OCI-LY1 (cell line): ENCODE results near the gene NFKBIZ.

ENCODE experiments used
- H2AFZ ChIP-seq: fragments of 200-600 bp; sonication (generic), shearing (Covaris generic); 2 replicates; pipeline ENCODE4 v1.6.0; 2014; ENCODE audit warnings: antibody characterized with exemption, mild to moderate bottlenecking, low read length
- H3F3A ChIP-seq: fragments of 200-600 bp; sonication (generic), shearing (Covaris generic); 2 replicates; pipeline ENCODE4 v1.6.0; 2014; ENCODE audit warnings: mild to moderate bottlenecking, antibody characterized with exemption, low read length, moderate library complexity; ENCODE audit not compliant: insufficient read depth
- H3K27ac ChIP-seq: fragments of 200-600 bp; sonication (generic); 2 replicates; pipeline ENCODE4 v1.5.1; 2014; ENCODE audit warnings: low read length, mixed run types, mild to moderate bottlenecking, low read depth; ENCODE audit not compliant: poor library complexity, severe bottlenecking
- H3K27me3 ChIP-seq: fragments of 200-600 bp; sonication (generic); 2 replicates; pipeline ENCODE4 v1.6.0; 2014; ENCODE audit warnings: antibody characterized with exemption, mild to moderate bottlenecking, low read length, moderate library complexity; ENCODE audit not compliant: insufficient read depth
- H3K36me3 ChIP-seq: fragments of 200-600 bp; sonication (generic); 2 replicates; pipeline ENCODE4 v1.6.1; 2014; ENCODE audit warnings: mild to moderate bottlenecking, antibody characterized with exemption, low read length, moderate library complexity, mixed read lengths; ENCODE audit not compliant: insufficient read depth
- H3K4me1 ChIP-seq: fragments of 200-600 bp; sonication (generic); 2 replicates; pipeline ENCODE4 v1.5.1; 2014; ENCODE audit warnings: mild to moderate bottlenecking, low read length, moderate library complexity; ENCODE audit not compliant: insufficient read depth, severe bottlenecking
- H3K4me2 ChIP-seq: fragments of 200-600 bp; sonication (generic), shearing (Covaris generic); 2 replicates; pipeline ENCODE4 v1.6.1; 2014; ENCODE audit warnings: low read length
- H3K4me3 ChIP-seq: fragments of 200-600 bp; sonication (generic); 2 replicates; pipeline ENCODE4 v1.5.1; 2014; ENCODE audit warnings: low read length, low read depth, mild to moderate bottlenecking, mixed read lengths; ENCODE audit not compliant: poor library complexity, severe bottlenecking
- H3K79me2 ChIP-seq: fragments of 200-600 bp; shearing (Covaris generic); 2 replicates; pipeline ENCODE4 v1.6.1; 2016; ENCODE audit warnings: mixed run types, low read length, mixed read lengths; ENCODE audit not compliant: insufficient read depth
- H3K9ac ChIP-seq: fragments of 200-600 bp; sonication (generic), shearing (Covaris generic); 2 replicates; pipeline ENCODE4 v1.6.1; 2014; ENCODE audit warnings: mild to moderate bottlenecking, low read length, mixed read lengths
- H3K9me2 ChIP-seq: fragments of 200-600 bp; sonication (generic), shearing (Covaris generic); 2 replicates; pipeline ENCODE4 v1.6.1; 2014; ENCODE audit warnings: low read depth, mild to moderate bottlenecking, low read length, mixed read lengths
- H3K9me3 ChIP-seq: fragments of 200-600 bp; shearing (Covaris generic); 2 replicates; pipeline ENCODE4 v1.6.1; 2014; ENCODE audit warnings: low read length, mixed read lengths
- H4K20me1 ChIP-seq: fragments of 200-600 bp; sonication (generic), shearing (Covaris generic); 2 replicates; pipeline ENCODE4 v1.6.0; 2016; ENCODE audit warnings: mild to moderate bottlenecking, low read length; ENCODE audit not compliant: insufficient read depth
- CTCF ChIP-seq: fragments of 200-600 bp; sonication (generic), shearing (Covaris generic); IDR thresholded peaks from 2 replicates; pipeline ENCODE4 v1.5.1; 2017; ENCODE audit warnings: mild to moderate bottlenecking, antibody characterized with exemption, low read length, moderate library complexity, mixed read lengths
- EZH2 ChIP-seq: fragments of 200-600 bp; sonication (generic), shearing (Covaris generic); IDR thresholded peaks from 2 replicates; pipeline ENCODE4 v1.8.0; 2017; ENCODE audit warnings: borderline replicate concordance, mixed run types, mild to moderate bottlenecking, antibody characterized with exemption, low read length, moderate library complexity, mixed read lengths

Gene NFKBIZ

DNA sequence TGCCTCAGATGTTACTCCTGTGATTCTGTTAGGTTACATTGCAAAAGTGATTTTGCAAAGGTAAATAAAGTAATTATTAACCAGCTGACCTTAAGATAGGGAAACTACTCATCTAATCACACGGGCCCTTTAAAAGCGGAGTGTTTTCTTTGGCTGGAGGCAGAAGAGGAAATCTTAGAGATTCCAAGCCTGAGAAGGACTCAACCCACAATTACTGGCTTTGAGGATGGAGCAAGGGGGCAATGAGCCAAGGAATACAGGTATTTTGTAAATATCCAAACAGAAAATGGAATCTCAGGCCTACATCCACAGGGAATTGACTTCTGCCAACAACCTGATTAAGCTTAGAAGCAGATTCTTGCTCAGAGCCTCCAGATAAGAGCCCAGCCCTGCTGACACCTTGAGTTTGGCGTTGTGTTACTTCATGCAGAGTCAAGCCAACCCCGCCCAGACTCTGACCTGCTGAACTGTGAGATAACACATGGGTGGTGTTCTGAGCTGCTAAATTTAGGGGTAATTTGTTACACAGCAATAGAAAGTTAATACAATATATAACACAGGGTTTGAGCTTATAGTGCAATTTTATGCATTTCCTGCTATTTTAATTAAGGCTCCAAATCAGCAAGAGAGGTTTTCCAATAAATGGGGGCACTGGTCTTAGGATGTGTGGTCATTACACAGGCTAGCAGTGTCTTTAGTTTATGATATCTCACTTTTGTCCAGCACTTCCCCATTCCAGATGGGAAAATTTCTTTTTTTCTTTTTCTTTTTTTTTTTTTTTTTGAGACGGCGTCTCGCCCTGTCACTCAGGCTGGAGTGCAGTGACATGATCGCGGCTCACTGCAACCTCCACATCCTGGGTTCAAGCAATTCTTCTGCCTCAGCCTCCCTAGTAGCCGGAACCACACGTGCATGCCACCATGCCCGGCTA lies 19.5 kb downstream of the NFKBIZ start:
- no peaks in the 10 kb centered on the region for H3K36me3 ChIP-seq
- H3K27ac ChIP-seq, result no peak overlapping the region
- H2AFZ ChIP-seq, result no peak overlapping the region
- H3K27me3 ChIP-seq, result no peaks in the 10 kb centered on the region
- H4K20me1 ChIP-seq, result no peaks in the 10 kb centered on the region
- no peak for TF ChIP-seq CTCF
- no peak for TF ChIP-seq EZH2
- H3K79me2 ChIP-seq, result no peaks in the 10 kb centered on the region
- H3K4me2 ChIP-seq, result no peak overlapping the region
- no peaks in the 10 kb centered on the region for H3K9me3 ChIP-seq
- H3K4me1 ChIP-seq, result no peaks in the 10 kb centered on the region
- no peak overlapping the region for H3K4me3 ChIP-seq
- no peaks in the 10 kb centered on the region for H3F3A ChIP-seq
- no peak overlapping the region for H3K9ac ChIP-seq
- no peaks in the 10 kb centered on the region for H3K9me2 ChIP-seq

DNA sequence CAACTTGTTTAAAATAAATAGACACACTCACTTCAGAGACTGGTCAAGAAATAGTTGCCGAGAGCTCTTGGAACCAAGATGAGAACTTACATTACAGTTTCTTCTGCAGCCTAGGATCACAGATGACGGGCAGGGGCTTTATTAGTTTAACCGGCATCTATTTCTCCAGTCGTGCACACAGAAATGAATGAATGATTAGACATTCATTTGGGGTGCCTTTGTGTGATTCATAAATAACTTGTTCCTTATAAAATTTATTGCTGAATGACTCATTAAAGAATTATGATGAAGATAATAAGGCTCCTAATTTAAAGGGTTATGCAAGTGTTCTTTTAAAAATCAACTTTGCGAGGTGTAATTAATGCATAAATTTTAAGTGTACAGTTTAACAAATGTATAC lies 20.8 kb downstream of the NFKBIZ start:
- H3K36me3 ChIP-seq, result no peaks in the 10 kb centered on the region
- no peak overlapping the region for H3K4me3 ChIP-seq
- no peaks in the 10 kb centered on the region for H3K79me2 ChIP-seq
- H3K9ac ChIP-seq, result no peak overlapping the region
- no peaks in the 10 kb centered on the region for H4K20me1 ChIP-seq
- no peaks in the 10 kb centered on the region for H3K27me3 ChIP-seq
- no peak overlapping the region for H3K27ac ChIP-seq
- H3K9me2 ChIP-seq, result no peaks in the 10 kb centered on the region
- H3K4me2 ChIP-seq, result no peak overlapping the region
- no peak for TF ChIP-seq EZH2
- TF ChIP-seq CTCF, result no peak
- no peaks in the 10 kb centered on the region for H3K4me1 ChIP-seq
- H2AFZ ChIP-seq, result no peak overlapping the region
- no peaks in the 10 kb centered on the region for H3K9me3 ChIP-seq
- no peaks in the 10 kb centered on the region for H3F3A ChIP-seq

- no peak overlapping the region for H3K9ac ChIP-seq
- H3K4me2 ChIP-seq, result no peak overlapping the region
- no peaks in the 10 kb centered on the region for H4K20me1 ChIP-seq
- no peaks in the 10 kb centered on the region for H3F3A ChIP-seq
- H3K4me1 ChIP-seq, result no peaks in the 10 kb centered on the region
- 0 out of 2 replicates have a peak, but pooled peaks cover 4% of the 10 kb centered on the region for H3K9me3 ChIP-seq
- no peaks in the 10 kb centered on the region for H3K79me2 ChIP-seq
- TF ChIP-seq EZH2 (no peak), CTCF (no peak)
- no peaks in the 10 kb centered on the region for H3K36me3 ChIP-seq
- H3K4me3 ChIP-seq, result no peak overlapping the region
- H2AFZ ChIP-seq, result no peak overlapping the region
- no peaks in the 10 kb centered on the region for H3K9me2 ChIP-seq
- H3K27ac ChIP-seq, result no peak overlapping the region
- H3K27me3 ChIP-seq, result no peaks in the 10 kb centered on the region
Measured at GRCh38 chr3:101873619-101874018, 24.3 kb downstream of the NFKBIZ start.
